Glomerular endothelial cell (primary cell): ENCODE data around the gene NTNG1. TPM values are rescaled to one million over a fixed set of nuclear protein-coding genes. Genes with fewer than 3 reads are reported as not detected.
"Not testable (repeated sequence)": the region's sequence is repeated elsewhere in the genome, so short reads cannot be mapped to it uniquely, and the experiment has no call there.

Experiments used
- DNase-seq: peaks from one replicate; pipeline ENCODE4 v3.0.0-alpha.2; 2011; ENCODE audit warnings: low read depth, low spot score; ENCODE audit errors: extremely low read depth
- total RNA-seq: library from RNA; depleted of rRNA; stranded (reverse); fragments of >200 nt; gene quantifications from 2 replicates; pipeline ENCODE4 v1.2.3, GENCODE V29; 2015

Gene NTNG1
- total RNA-seq, 1 donor from 2014 or later: 25.8 TPM

GRCh38 chr1:107142140-107142542 lies 1.3 kb downstream of the NTNG1 start:
- DNase-seq: peak; percentile 60

GRCh38 chr1:107142666-107143065 lies 1.8 kb downstream of the NTNG1 start:
- no peak for DNase-seq

GRCh38 chr1:107145637-107146036 lies 4.8 kb downstream of the NTNG1 start:
- DNase-seq: no peak

DNA sequence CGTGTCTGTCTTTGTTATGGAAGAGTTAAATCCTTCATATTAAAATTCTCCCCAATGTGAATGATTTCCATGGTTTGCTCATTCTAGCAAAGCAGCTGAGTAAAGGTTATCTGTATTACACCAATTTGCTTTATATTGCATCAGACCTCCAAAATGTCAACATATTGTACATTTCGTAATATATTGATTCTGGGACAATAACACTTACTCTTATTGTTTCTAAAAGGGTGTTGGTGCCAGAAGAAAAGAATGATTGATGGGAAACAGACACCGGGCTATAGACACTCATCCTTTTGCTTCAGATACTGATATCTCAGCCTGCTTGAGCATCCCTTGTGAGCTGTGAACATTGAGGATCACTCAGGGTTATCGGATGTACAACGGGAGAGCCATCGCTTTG lies 7.0 kb downstream of the NTNG1 start:
- DNase-seq: no peak

- no peak for DNase-seq
Observed at GRCh38 chr1:107149946-107150345, 9.1 kb downstream of the NTNG1 start.

DNA sequence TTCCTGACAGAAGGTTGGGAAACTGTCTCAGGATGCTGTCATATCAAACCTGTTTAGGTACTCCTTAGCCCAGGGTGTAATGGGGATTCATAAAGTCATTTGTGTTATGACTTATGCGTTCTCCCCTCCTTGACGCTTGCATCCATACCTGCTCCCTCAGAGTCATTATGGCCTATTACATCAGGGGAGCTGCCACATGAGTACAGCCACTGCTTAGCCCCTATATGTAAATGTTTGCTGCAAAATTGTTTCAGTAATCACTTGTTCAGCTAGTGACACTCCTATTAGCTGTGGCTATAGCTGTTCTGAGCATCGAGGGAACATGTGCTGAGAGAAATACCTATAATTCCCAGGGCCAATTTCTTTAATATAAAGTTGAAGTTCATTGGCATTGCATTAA lies 10.5 kb downstream of the NTNG1 start:
- DNase-seq: no peak

- DNase-seq: no peak
Observed at GRCh38 chr1:107152395-107152794, 11.6 kb downstream of the NTNG1 start.

GRCh38 chr1:107153014-107153413 lies 12.2 kb downstream of the NTNG1 start:
- DNase-seq: no peak

DNA sequence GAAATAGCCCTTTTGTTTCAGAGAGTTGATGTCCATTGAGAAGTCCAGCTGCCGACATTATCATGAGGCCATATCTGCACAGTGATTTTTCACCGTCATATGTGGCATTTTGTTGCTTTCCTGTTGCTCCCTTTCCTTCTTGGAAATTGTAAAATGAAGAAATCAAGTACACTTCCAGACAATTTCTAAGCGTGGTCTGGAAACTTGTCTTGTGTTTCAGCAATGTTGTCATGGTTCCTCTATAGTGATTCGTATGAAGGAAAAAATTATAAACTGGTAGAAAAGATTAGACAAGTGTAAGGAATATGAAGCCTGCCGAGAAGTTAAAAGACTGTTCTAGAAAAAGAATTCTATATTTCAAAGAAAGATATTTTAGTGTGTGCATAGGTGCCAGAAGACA lies 17.7 kb downstream of the NTNG1 start:
- DNase-seq: no peak

DNA sequence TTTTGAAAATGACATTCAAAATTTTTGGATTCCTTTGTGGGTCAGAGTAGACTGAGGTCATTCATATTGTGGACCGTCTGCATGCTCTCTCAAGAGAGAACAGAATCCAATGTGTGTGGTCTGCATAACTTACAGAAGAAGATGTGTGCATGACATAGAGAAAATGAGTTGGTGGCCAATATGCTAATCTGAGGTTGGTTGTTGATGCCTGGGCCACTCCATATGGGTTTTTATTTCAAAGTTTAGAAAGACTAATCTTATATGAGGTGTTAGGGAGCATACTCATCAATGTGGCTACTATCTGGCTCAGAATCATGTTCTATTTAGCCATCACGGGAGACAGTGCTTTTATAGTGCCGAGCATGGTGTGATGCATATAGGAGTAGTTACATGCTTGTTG lies 18.2 kb downstream of the NTNG1 start:
- DNase-seq: no peak

- DNase-seq: no peak
Observed at GRCh38 chr1:107162745-107163144, 21.9 kb downstream of the NTNG1 start.

GRCh38 chr1:107164901-107165300 lies 24.1 kb downstream of the NTNG1 start:
- DNase-seq: not testable (repeated sequence)

GRCh38 chr1:107169615-107170014 lies 28.8 kb downstream of the NTNG1 start:
- no peak for DNase-seq

- DNase-seq: no peak
Observed at GRCh38 chr1:107171333-107171732, 30.5 kb downstream of the NTNG1 start.

- DNase-seq: no peak
Observed at GRCh38 chr1:107172450-107173170, 31.8 kb downstream of the NTNG1 start.

GRCh38 chr1:107175102-107175909 lies 34.5 kb downstream of the NTNG1 start:
- no peak for DNase-seq

DNA sequence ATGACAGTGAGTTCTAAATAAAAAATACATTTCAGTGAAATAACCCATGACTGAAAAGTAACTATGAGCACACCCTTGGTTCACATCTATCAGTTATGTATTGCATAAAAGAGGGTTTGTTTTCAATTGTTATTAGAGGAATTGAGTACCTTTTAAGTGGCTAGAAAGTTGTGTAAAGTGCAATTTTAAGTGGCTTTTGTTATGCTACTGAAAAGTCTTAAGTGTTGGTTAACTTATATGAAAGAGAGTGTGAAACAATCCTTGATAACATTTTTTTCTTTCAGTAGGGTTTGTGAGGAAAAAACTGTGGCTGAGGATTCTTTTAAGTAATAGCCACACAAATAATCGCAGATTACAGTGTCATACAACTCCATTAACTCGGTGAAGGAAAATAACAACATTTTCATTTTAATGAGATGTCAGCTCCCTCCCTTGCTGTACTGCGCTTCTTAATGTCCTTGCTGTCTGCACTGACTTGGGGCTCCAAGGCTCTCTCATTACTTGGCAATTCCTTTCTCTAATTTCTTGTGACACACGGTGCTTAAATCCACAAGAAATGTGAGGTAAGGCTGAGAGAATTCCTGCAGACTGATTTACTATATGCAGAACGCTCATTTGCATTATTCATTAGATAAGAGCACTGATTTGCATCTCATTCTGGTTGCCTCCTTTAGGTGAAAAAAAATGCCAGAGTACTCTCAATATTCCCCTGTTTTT lies 40.6 kb downstream of the NTNG1 start:
- DNase-seq: no peak

- DNase-seq: no peak
Observed at GRCh38 chr1:107183011-107183410, 42.2 kb downstream of the NTNG1 start.

- no peak for DNase-seq
Observed at GRCh38 chr1:107184888-107185287, 44.0 kb downstream of the NTNG1 start.

GRCh38 chr1:107187399-107187798 lies 46.6 kb downstream of the NTNG1 start:
- DNase-seq: no peak

GRCh38 chr1:107188160-107188559 lies 47.3 kb downstream of the NTNG1 start:
- DNase-seq: no peak

DNA sequence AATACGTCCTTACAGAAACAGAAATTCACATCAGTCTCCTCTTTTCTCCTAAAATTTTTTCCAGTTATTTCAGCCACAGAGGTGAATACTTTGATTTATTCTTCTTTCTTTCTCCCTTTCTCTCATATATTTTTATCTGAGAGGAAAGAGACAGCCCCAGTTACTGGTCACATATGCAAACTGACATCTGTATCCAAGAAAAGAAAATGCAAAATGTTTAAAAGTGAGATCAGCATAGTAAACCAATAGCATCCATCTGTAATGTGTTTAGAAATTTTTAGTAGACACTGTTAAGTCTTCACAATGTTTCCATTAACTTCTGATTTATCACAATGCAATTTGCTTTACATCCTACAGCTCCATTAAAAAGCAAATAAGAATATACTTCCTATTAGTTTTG lies 53.5 kb downstream of the NTNG1 start:
- no peak for DNase-seq
